Measurements from ENCODE around the gene GRID2.

Gene GRID2

GRCh38 chr4:92968556-92968955, 664.8 kb downstream of the GRID2 start:
- no peak for DNase-seq (ENCODE audit: low read depth)

- no peak for DNase-seq (ENCODE audit: low read depth)
Measured at GRCh38 chr4:92968996-92969395, 665.2 kb downstream of the GRID2 start.

GRCh38 chr4:92969650-92970379, 666.0 kb downstream of the GRID2 start:
- DNase-seq (ENCODE audit: low read depth): no peak

GRCh38 chr4:92970996-92971395, 667.2 kb downstream of the GRID2 start:
- no peak for DNase-seq (ENCODE audit: low read depth)

GRCh38 chr4:92988301-92988700, 684.5 kb downstream of the GRID2 start:
- no peak for DNase-seq (ENCODE audit: low read depth)

GRCh38 chr4:92992758-92993157, 689.0 kb downstream of the GRID2 start:
- DNase-seq (ENCODE audit: low read depth): no peak

GRCh38 chr4:92994727-92995126, 691.0 kb downstream of the GRID2 start:
- no peak for DNase-seq (ENCODE audit: low read depth)

GRCh38 chr4:92996533-92996932, 692.8 kb downstream of the GRID2 start:
- DNase-seq (ENCODE audit: low read depth): no peak

- DNase-seq (ENCODE audit: low read depth): no peak
Measured at GRCh38 chr4:93000910-93001309, 697.1 kb downstream of the GRID2 start.

- no peak for DNase-seq (ENCODE audit: low read depth)
Measured at GRCh38 chr4:93002240-93002639, 698.5 kb downstream of the GRID2 start.

- no peak for DNase-seq (ENCODE audit: low read depth)
Measured at GRCh38 chr4:93016350-93016749, 712.6 kb downstream of the GRID2 start.

GRCh38 chr4:93018243-93018642, 714.5 kb downstream of the GRID2 start:
- DNase-seq (ENCODE audit: low read depth): no peak

- no peak for DNase-seq (ENCODE audit: low read depth)
Measured at GRCh38 chr4:93018806-93019205, 715.0 kb downstream of the GRID2 start.

GRCh38 chr4:93029769-93030168, 726.0 kb downstream of the GRID2 start:
- no peak for DNase-seq (ENCODE audit: low read depth)

- DNase-seq (ENCODE audit: low read depth): no peak
Measured at GRCh38 chr4:93030670-93031069, 726.9 kb downstream of the GRID2 start.

- no peak for DNase-seq (ENCODE audit: low read depth)
Measured at GRCh38 chr4:93031431-93032098, 727.8 kb downstream of the GRID2 start.

GRCh38 chr4:93042746-93043145, 739.0 kb downstream of the GRID2 start:
- no peak for DNase-seq (ENCODE audit: low read depth)

- DNase-seq (ENCODE audit: low read depth): no peak
Measured at GRCh38 chr4:93053140-93053539, 749.4 kb downstream of the GRID2 start.

- DNase-seq (ENCODE audit: low read depth): no peak
Measured at GRCh38 chr4:93061826-93062225, 758.1 kb downstream of the GRID2 start.

- no peak for DNase-seq (ENCODE audit: low read depth)
Measured at GRCh38 chr4:93063325-93063724, 759.6 kb downstream of the GRID2 start.

- no peak for DNase-seq (ENCODE audit: low read depth)
Measured at GRCh38 chr4:93065790-93066189, 762.0 kb downstream of the GRID2 start.

GRCh38 chr4:93066749-93067148, 763.0 kb downstream of the GRID2 start:
- DNase-seq (ENCODE audit: low read depth): no peak

GRCh38 chr4:93072292-93072691, 768.5 kb downstream of the GRID2 start:
- DNase-seq (ENCODE audit: low read depth): no peak

- no peak for DNase-seq (ENCODE audit: low read depth)
Measured at GRCh38 chr4:93080316-93080715, 776.5 kb downstream of the GRID2 start.

All from activated T-helper 9 cell treated with anti-CD3 and anti-CD28 coated beads, Interleukin-2, amount 50 U/mL, for 16 hours (primary cell).